H1 (cell line): Measurements from ENCODE around the gene SSRP1. TPM values are rescaled to one million over a fixed set of nuclear protein-coding genes. Genes with fewer than 3 reads are reported as not detected.

Experiments used
- CTBP2 ChIP-seq: IDR thresholded peaks from 2 replicates; pipeline ENCODE4 v1.7.0; 2011; ENCODE audit warnings: borderline replicate concordance, mild to moderate bottlenecking, moderate library complexity, mixed read lengths, low read length; ENCODE audit not compliant: insufficient read depth, insufficient read length
- EGR1 ChIP-seq: IDR thresholded peaks from 2 replicates; pipeline ENCODE4 v1.6.1; 2011; ENCODE audit warnings: low read depth, low read length, borderline replicate concordance
- TBP ChIP-seq: IDR thresholded peaks from 2 replicates; pipeline ENCODE4 v1.6.1; 2011; ENCODE audit warnings: low read depth, low read length, improper control_type of control experiment
- polyA plus RNA-seq, 7 experiments: library from polyadenylated mRNA; depleted of rRNA in 3 of 7; stranded (reverse) in 5 of 7; unstranded in 2 of 7; fragments of >200 nt in 5 of 7; fragments of 200-250 nt in 2 of 7; gene quantifications; 1 replicate in 5 of 7; 2 replicates in 1 of 7; 4 replicates in 1 of 7; pipeline versions ENCODE4 v1.2.1 to v1.2.3, GENCODE V29; 2011 to 2013; ENCODE audit warnings: missing spikeins in 2 of 7, mixed read lengths in 2 of 7
- total RNA-seq: library from RNA; stranded (reverse); fragmentation: NEBNext Ultra II Directional; extraction: Animal tissue kit (Norgen Biotek cat#: 25700); gene quantifications from 2 replicates; pipeline ENCODE4 v1.2.1, GENCODE V29; 2021
- TF ChIP-seq, protein P1 (sequence below): fragments of 300-600 bp; sonication (generic); IDR thresholded peaks from 2 replicates; pipeline ENCODE4 v1.7.1; 2012; ENCODE audit warnings: low read length, moderate library complexity, mild to moderate bottlenecking, inconsistent platforms; ENCODE audit not compliant: insufficient replicate concordance

Gene SSRP1
- total and polyA plus RNA-seq, 2 of the 8 experiments (the other 6 are each of a cell fraction or from before 2014, with no cell fraction given) = 259 to 281 TPM

DNA sequence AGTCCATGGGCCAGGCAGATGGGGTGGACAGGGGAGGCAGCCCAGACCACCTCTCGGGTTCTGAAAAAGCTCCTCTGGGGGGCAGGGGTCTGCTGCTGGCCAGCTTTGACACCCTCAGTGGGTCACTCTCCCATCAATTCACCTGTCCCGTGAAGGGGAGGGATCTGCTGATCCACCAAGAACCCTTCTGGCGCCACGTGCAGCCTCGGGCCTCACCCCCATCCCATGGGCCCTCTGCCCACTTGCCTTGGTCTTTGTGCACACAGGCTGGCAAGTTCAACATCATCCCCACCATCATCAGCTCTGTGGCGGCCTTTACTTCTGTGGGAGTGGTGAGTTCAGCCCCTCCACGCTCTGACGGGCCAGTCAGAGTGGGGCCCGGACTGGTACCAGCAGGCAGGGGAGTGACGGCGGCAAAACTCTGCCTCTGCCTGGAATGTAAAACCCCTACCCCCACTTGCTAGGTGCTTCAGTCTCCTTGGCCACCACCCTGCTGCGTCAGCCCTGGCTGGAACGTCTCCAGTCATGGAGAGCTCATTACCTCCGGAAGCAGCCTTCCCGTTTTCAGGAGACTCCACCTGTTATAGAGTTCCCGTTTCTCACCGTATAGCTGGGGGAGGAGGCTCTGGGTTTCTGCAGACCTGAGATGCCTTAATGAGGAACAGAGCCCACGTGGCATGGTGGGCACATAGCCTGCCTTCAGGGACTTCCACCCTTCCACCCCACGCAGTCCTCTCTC, 32.6 kb upstream of the SSRP1 start (continued):
- TF ChIP-seq CTBP2 = no peak
- TF ChIP-seq TBP = no peak
- no peak for TF ChIP-seq EGR1
- TF ChIP-seq, protein P1, sequence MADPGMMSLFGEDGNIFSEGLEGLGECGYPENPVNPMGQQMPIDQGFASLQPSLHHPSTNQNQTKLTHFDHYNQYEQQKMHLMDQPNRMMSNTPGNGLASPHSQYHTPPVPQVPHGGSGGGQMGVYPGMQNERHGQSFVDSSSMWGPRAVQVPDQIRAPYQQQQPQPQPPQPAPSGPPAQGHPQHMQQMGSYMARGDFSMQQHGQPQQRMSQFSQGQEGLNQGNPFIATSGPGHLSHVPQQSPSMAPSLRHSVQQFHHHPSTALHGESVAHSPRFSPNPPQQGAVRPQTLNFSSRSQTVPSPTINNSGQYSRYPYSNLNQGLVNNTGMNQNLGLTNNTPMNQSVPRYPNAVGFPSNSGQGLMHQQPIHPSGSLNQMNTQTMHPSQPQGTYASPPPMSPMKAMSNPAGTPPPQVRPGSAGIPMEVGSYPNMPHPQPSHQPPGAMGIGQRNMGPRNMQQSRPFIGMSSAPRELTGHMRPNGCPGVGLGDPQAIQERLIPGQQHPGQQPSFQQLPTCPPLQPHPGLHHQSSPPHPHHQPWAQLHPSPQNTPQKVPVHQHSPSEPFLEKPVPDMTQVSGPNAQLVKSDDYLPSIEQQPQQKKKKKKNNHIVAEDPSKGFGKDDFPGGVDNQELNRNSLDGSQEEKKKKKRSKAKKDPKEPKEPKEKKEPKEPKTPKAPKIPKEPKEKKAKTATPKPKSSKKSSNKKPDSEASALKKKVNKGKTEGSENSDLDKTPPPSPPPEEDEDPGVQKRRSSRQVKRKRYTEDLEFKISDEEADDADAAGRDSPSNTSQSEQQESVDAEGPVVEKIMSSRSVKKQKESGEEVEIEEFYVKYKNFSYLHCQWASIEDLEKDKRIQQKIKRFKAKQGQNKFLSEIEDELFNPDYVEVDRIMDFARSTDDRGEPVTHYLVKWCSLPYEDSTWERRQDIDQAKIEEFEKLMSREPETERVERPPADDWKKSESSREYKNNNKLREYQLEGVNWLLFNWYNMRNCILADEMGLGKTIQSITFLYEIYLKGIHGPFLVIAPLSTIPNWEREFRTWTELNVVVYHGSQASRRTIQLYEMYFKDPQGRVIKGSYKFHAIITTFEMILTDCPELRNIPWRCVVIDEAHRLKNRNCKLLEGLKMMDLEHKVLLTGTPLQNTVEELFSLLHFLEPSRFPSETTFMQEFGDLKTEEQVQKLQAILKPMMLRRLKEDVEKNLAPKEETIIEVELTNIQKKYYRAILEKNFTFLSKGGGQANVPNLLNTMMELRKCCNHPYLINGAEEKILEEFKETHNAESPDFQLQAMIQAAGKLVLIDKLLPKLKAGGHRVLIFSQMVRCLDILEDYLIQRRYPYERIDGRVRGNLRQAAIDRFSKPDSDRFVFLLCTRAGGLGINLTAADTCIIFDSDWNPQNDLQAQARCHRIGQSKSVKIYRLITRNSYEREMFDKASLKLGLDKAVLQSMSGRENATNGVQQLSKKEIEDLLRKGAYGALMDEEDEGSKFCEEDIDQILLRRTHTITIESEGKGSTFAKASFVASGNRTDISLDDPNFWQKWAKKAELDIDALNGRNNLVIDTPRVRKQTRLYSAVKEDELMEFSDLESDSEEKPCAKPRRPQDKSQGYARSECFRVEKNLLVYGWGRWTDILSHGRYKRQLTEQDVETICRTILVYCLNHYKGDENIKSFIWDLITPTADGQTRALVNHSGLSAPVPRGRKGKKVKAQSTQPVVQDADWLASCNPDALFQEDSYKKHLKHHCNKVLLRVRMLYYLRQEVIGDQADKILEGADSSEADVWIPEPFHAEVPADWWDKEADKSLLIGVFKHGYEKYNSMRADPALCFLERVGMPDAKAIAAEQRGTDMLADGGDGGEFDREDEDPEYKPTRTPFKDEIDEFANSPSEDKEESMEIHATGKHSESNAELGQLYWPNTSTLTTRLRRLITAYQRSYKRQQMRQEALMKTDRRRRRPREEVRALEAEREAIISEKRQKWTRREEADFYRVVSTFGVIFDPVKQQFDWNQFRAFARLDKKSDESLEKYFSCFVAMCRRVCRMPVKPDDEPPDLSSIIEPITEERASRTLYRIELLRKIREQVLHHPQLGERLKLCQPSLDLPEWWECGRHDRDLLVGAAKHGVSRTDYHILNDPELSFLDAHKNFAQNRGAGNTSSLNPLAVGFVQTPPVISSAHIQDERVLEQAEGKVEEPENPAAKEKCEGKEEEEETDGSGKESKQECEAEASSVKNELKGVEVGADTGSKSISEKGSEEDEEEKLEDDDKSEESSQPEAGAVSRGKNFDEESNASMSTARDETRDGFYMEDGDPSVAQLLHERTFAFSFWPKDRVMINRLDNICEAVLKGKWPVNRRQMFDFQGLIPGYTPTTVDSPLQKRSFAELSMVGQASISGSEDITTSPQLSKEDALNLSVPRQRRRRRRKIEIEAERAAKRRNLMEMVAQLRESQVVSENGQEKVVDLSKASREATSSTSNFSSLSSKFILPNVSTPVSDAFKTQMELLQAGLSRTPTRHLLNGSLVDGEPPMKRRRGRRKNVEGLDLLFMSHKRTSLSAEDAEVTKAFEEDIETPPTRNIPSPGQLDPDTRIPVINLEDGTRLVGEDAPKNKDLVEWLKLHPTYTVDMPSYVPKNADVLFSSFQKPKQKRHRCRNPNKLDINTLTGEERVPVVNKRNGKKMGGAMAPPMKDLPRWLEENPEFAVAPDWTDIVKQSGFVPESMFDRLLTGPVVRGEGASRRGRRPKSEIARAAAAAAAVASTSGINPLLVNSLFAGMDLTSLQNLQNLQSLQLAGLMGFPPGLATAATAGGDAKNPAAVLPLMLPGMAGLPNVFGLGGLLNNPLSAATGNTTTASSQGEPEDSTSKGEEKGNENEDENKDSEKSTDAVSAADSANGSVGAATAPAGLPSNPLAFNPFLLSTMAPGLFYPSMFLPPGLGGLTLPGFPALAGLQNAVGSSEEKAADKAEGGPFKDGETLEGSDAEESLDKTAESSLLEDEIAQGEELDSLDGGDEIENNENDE = no peak
